ENCODE data around the gene AGT. TPM values are rescaled to one million over a fixed set of nuclear protein-coding genes. Genes with fewer than 3 reads are reported as not detected.

Gene AGT
- total and polyA plus RNA-seq, 3 experiments from 2014 or later, result not detected

GRCh38 chr1:230694464-230694863 lies 19.5 kb downstream of the AGT start:
- CTCF ChIA-PET, result no interaction called here
- Histone ChIP-seq H3K27ac (ENCODE audit: low read depth, low read length) (no peak overlapping the region), H3K4me3 (ENCODE audit: low read length) (no peak overlapping the region), H3K9me3 (ENCODE audit: low read length) (no peaks in the 10 kb centered on the region), H3K4me1 (ENCODE audit: insufficient read depth, low read length) (no peaks in the 10 kb centered on the region), H3K36me3 (ENCODE audit: insufficient read depth, low read length) (peaks cover 22% of the 10 kb centered on the region), H3K27me3 (ENCODE audit: insufficient read depth, low read length, poor library complexity, severe bottlenecking) (peaks cover 3% of the 10 kb centered on the region)
- Mint-ChIP-seq H3K4me1 (peaks cover 0 to 4% (median 2%) of the 10 kb centered on the region in 3 donors), H3K27me3 (peaks cover 0 to 2% of the 10 kb centered on the region in 2 donors), H3K4me3 (no peak overlapping the region), H3K9me3 (no peaks in the 10 kb centered on the region), H3K36me3 (peaks cover 0 to 46% (median 21%) of the 10 kb centered on the region in 3 donors), H3K27ac (peak overlapping the region in 2 of 8 donors; percentile 46 to 76)
- no peak for DNase-seq
- POLR2A ChIA-PET, result no interaction called here

- Mint-ChIP-seq H3K27me3 (peaks cover 0 to 2% of the 10 kb centered on the region in 2 donors), H3K4me3 (no peak overlapping the region), H3K9me3 (no peaks in the 10 kb centered on the region), H3K4me1 (peaks cover 0 to 4% (median 2%) of the 10 kb centered on the region in 3 donors), H3K36me3 (peaks cover 0 to 51% (median 21%) of the 10 kb centered on the region in 3 donors), H3K27ac (peak overlapping the region in 2 of 8 donors; percentile 29 to 46)
- DNase-seq, result no peak
- H3K27ac ChIP-seq (ENCODE audit: low read depth, low read length), result no peak overlapping the region
- no peaks in the 10 kb centered on the region for H3K9me3 ChIP-seq (ENCODE audit: low read length)
- peaks cover 3% of the 10 kb centered on the region for H3K27me3 ChIP-seq (ENCODE audit: insufficient read depth, low read length, poor library complexity, severe bottlenecking)
- ChIA-PET CTCF (no interaction called here), POLR2A (no interaction called here)
- H3K36me3 ChIP-seq (ENCODE audit: insufficient read depth, low read length), result peaks cover 22% of the 10 kb centered on the region
- no peaks in the 10 kb centered on the region for H3K4me1 ChIP-seq (ENCODE audit: insufficient read depth, low read length)
- no peak overlapping the region for H3K4me3 ChIP-seq (ENCODE audit: low read length)
These were observed 20.1 kb downstream of the AGT start for GRCh38 chr1:230693777-230694176.

GRCh38 chr1:230693221-230693620 lies 20.7 kb downstream of the AGT start:
- H3K27ac Mint-ChIP-seq, result peak overlapping the region in 1 of 8 donors; percentile 57
- no peaks in the 10 kb centered on the region for H3K9me3 Mint-ChIP-seq
- Histone ChIP-seq H3K4me3 (ENCODE audit: low read length) (no peak overlapping the region), H3K27ac (ENCODE audit: low read depth, low read length) (no peak overlapping the region), H3K4me1 (ENCODE audit: insufficient read depth, low read length) (no peaks in the 10 kb centered on the region), H3K9me3 (ENCODE audit: low read length) (no peaks in the 10 kb centered on the region), H3K27me3 (ENCODE audit: insufficient read depth, low read length, poor library complexity, severe bottlenecking) (no peaks in the 10 kb centered on the region), H3K36me3 (ENCODE audit: insufficient read depth, low read length) (peaks cover 22% of the 10 kb centered on the region)
- DNase-seq, result no peak
- ChIA-PET POLR2A (no interaction called here), CTCF (no interaction called here)
- H3K36me3 Mint-ChIP-seq, result peaks cover 0 to 57% (median 23%) of the 10 kb centered on the region in 3 donors
- H3K4me1 Mint-ChIP-seq, result peaks cover 0 to 4% (median 2%) of the 10 kb centered on the region in 3 donors
- H3K4me3 Mint-ChIP-seq, result no peak overlapping the region
- peaks cover 0 to 2% of the 10 kb centered on the region in 2 donors for H3K27me3 Mint-ChIP-seq

GRCh38 chr1:230691615-230692014 lies 22.3 kb downstream of the AGT start:
- H3K4me1 ChIP-seq (ENCODE audit: insufficient read depth, low read length), result no peaks in the 10 kb centered on the region
- ChIA-PET POLR2A (no interaction called here), CTCF (no interaction called here)
- no peak overlapping the region for H3K27ac Mint-ChIP-seq
- H3K4me1 Mint-ChIP-seq, result peaks cover 0 to 4% (median 2%) of the 10 kb centered on the region in 3 donors
- H3K36me3 Mint-ChIP-seq, result peaks cover 0 to 73% (median 25%) of the 10 kb centered on the region in 3 donors
- H3K9me3 Mint-ChIP-seq, result no peaks in the 10 kb centered on the region
- H3K27me3 ChIP-seq (ENCODE audit: insufficient read depth, low read length, poor library complexity, severe bottlenecking), result no peaks in the 10 kb centered on the region
- H3K9me3 ChIP-seq (ENCODE audit: low read length), result no peaks in the 10 kb centered on the region
- no peak overlapping the region for H3K4me3 Mint-ChIP-seq
- peaks cover 0 to 2% of the 10 kb centered on the region in 2 donors for H3K27me3 Mint-ChIP-seq
- no peak overlapping the region for H3K27ac ChIP-seq (ENCODE audit: low read depth, low read length)
- no peak overlapping the region for H3K4me3 ChIP-seq (ENCODE audit: low read length)
- DNase-seq, result no peak
- H3K36me3 ChIP-seq (ENCODE audit: insufficient read depth, low read length), result peaks cover 33% of the 10 kb centered on the region

- H3K4me3 ChIP-seq (ENCODE audit: low read length), result no peak overlapping the region
- Mint-ChIP-seq H3K36me3 (peaks cover 0 to 85% (median 27%) of the 10 kb centered on the region in 3 donors), H3K4me3 (no peak overlapping the region), H3K27me3 (peaks cover 0 to 1% of the 10 kb centered on the region in 2 donors), H3K27ac (peak overlapping the region in 2 of 8 donors; percentile 25 to 63), H3K9me3 (no peaks in the 10 kb centered on the region), H3K4me1 (peaks cover 0 to 4% (median 0%) of the 10 kb centered on the region in 3 donors)
- POLR2A ChIA-PET, result no interaction called here
- no peak for DNase-seq
- H3K27me3 ChIP-seq (ENCODE audit: insufficient read depth, low read length, poor library complexity, severe bottlenecking), result no peaks in the 10 kb centered on the region
- H3K27ac ChIP-seq (ENCODE audit: low read depth, low read length), result no peak overlapping the region
- H3K9me3 ChIP-seq (ENCODE audit: low read length), result no peaks in the 10 kb centered on the region
- no peaks in the 10 kb centered on the region for H3K4me1 ChIP-seq (ENCODE audit: insufficient read depth, low read length)
- CTCF ChIA-PET, result no interaction called here
- peaks cover 43% of the 10 kb centered on the region for H3K36me3 ChIP-seq (ENCODE audit: insufficient read depth, low read length)
These were observed 23.8 kb downstream of the AGT start for GRCh38 chr1:230690101-230690500.

- H3K9me3 Mint-ChIP-seq, result no peaks in the 10 kb centered on the region
- no peak overlapping the region for H3K4me3 Mint-ChIP-seq
- DNase-seq, result no peak
- Histone ChIP-seq H3K4me3 (ENCODE audit: low read length) (no peak overlapping the region), H3K27me3 (ENCODE audit: insufficient read depth, low read length, poor library complexity, severe bottlenecking) (no peaks in the 10 kb centered on the region), H3K27ac (ENCODE audit: low read depth, low read length) (no peak overlapping the region), H3K9me3 (ENCODE audit: low read length) (no peaks in the 10 kb centered on the region), H3K4me1 (ENCODE audit: insufficient read depth, low read length) (peaks cover 6% of the 10 kb centered on the region), H3K36me3 (ENCODE audit: insufficient read depth, low read length) (peaks cover 63% of the 10 kb centered on the region)
- H3K27me3 Mint-ChIP-seq, result no peaks in the 10 kb centered on the region
- no peak overlapping the region for H3K27ac Mint-ChIP-seq
- H3K36me3 Mint-ChIP-seq, result peaks cover 0 to 91% (median 22%) of the 10 kb centered on the region in 3 donors
- ChIA-PET POLR2A (no interaction called here), CTCF (no interaction called here)
- peaks cover 15 to 18% (median 15%) of the 10 kb centered on the region in 3 donors for H3K4me1 Mint-ChIP-seq
These were observed 27.2 kb downstream of the AGT start for GRCh38 chr1:230686747-230687146.

GRCh38 chr1:230684998-230685397 lies 28.9 kb downstream of the AGT start:
- Mint-ChIP-seq H3K27ac (peak overlapping the region in 1 of 8 donors; percentile 15), H3K4me1 (peaks cover 15 to 25% (median 15%) of the 10 kb centered on the region in 3 donors), H3K9me3 (no peaks in the 10 kb centered on the region), H3K36me3 (peaks cover 0 to 94% (median 18%) of the 10 kb centered on the region in 3 donors), H3K4me3 (no peak overlapping the region), H3K27me3 (no peaks in the 10 kb centered on the region)
- H3K9me3 ChIP-seq (ENCODE audit: low read length), result no peaks in the 10 kb centered on the region
- peaks cover 6% of the 10 kb centered on the region for H3K4me1 ChIP-seq (ENCODE audit: insufficient read depth, low read length)
- H3K27ac ChIP-seq (ENCODE audit: low read depth, low read length), result no peak overlapping the region
- no peak for DNase-seq
- POLR2A ChIA-PET, result no interaction called here
- H3K4me3 ChIP-seq (ENCODE audit: low read length), result no peak overlapping the region
- H3K36me3 ChIP-seq (ENCODE audit: insufficient read depth, low read length), result peaks cover 70% of the 10 kb centered on the region
- no peaks in the 10 kb centered on the region for H3K27me3 ChIP-seq (ENCODE audit: insufficient read depth, low read length, poor library complexity, severe bottlenecking)
- CTCF ChIA-PET, result no interaction called here

GRCh38 chr1:230684146-230684545 lies 29.8 kb downstream of the AGT start:
- DNase-seq, result no peak
- no peak overlapping the region for H3K4me3 ChIP-seq (ENCODE audit: low read length)
- H3K4me1 Mint-ChIP-seq, result peaks cover 15 to 25% (median 15%) of the 10 kb centered on the region in 3 donors
- POLR2A ChIA-PET, result no interaction called here
- CTCF ChIA-PET, result interaction anchor here (1.0 kb wide), 1 partner anchor 12 kb away, joined by 3 read pairs; no protein-coding TSS in a partner anchor
- no peaks in the 10 kb centered on the region for H3K27me3 Mint-ChIP-seq
- H3K27ac Mint-ChIP-seq, result peak overlapping the region in 1 of 8 donors; percentile 32
- no peak overlapping the region for H3K27ac ChIP-seq (ENCODE audit: low read depth, low read length)
- no peaks in the 10 kb centered on the region for H3K27me3 ChIP-seq (ENCODE audit: insufficient read depth, low read length, poor library complexity, severe bottlenecking)
- peaks cover 6% of the 10 kb centered on the region for H3K4me1 ChIP-seq (ENCODE audit: insufficient read depth, low read length)
- no peaks in the 10 kb centered on the region for H3K9me3 ChIP-seq (ENCODE audit: low read length)
- peaks cover 68% of the 10 kb centered on the region for H3K36me3 ChIP-seq (ENCODE audit: insufficient read depth, low read length)
- no peaks in the 10 kb centered on the region for H3K9me3 Mint-ChIP-seq
- peaks cover 0 to 94% (median 23%) of the 10 kb centered on the region in 3 donors for H3K36me3 Mint-ChIP-seq
- H3K4me3 Mint-ChIP-seq, result no peak overlapping the region

Measured in CD8-positive, alpha-beta memory T cell (primary cell).